Endothelial cell of umbilical vein (primary cell): ENCODE measurements around the gene MYO18A. TPM values are rescaled to one million over a fixed set of nuclear protein-coding genes. Genes with fewer than 3 reads are reported as not detected.

Experiments
- BruUV-seq: library from RNA; stranded (reverse); fragments of 400-500 nt; replicated peaks from 2 replicates; lab custom pipeline; 2021; lab: Mats Ljungman, UMichigan
- CTCF ChIA-PET: fragments of 300-600, 350-600 bp; sonication (Branson Sonifier 250); formaldehyde crosslinking; loops from one replicate; lab custom pipeline; 2021; ENCODE audit warnings: antibody characterized with exemption, inconsistent platforms; lab: Charles Lee
- POLR2A ChIA-PET: fragments of 300-600, 350-600 bp; sonication (Branson Sonifier 250); formaldehyde crosslinking; loops from one replicate; lab custom pipeline; 2021; ENCODE audit warnings: antibody characterized with exemption, inconsistent platforms; lab: Charles Lee
- DNase-seq: peaks from one replicate; pipeline ENCODE4 v3.0.0-alpha.2; 2011; ENCODE audit warnings: low read depth, low spot score
- FAIRE-seq: peaks from 2 replicates; lab custom pipeline; 2011; peaks lifted over from hg19 to GRCh38; lab: Jason Lieb, UNC
- H2AFZ ChIP-seq: 2 replicates; pipeline ENCODE4 v1.6.0; 2012; ENCODE audit warnings: low read depth, low read length, control low read depth, inconsistent platforms
- H3K27ac ChIP-seq: 2 replicates; pipeline ENCODE4 v1.5.1; 2011; ENCODE audit warnings: low read depth, mild to moderate bottlenecking, control low read depth, low read length, moderate library complexity; ENCODE audit not compliant: insufficient read depth
- H3K27me3 ChIP-seq, 2 experiments: 2 replicates each; pipeline versions ENCODE4 v1.6.0 to v1.6.1; 2011; ENCODE audit warnings: low read length in 2 of 2, mixed read lengths in 1 of 2; ENCODE audit not compliant: control insufficient read depth in 2 of 2, insufficient read depth in 2 of 2
- H3K36me3 ChIP-seq, 2 experiments: 2 replicates in 1 of 2; 3 replicates in 1 of 2; pipeline ENCODE4 v1.5.1; 2011; ENCODE audit warnings: low read length in 2 of 2, mild to moderate bottlenecking in 1 of 2, moderate library complexity in 1 of 2; ENCODE audit not compliant: control insufficient read depth in 2 of 2, insufficient read depth in 2 of 2; ENCODE audit errors: extremely low read depth in 1 of 2
- H3K4me1 ChIP-seq: 3 replicates; pipeline ENCODE4 v1.5.1; 2011; ENCODE audit warnings: mild to moderate bottlenecking, low read length; ENCODE audit not compliant: control insufficient read depth, insufficient read depth; ENCODE audit errors: extremely low read depth
- H3K4me2 ChIP-seq: 2 replicates; pipeline ENCODE4 v1.6.1; 2011; ENCODE audit warnings: low read length, control low read depth, mixed read lengths; ENCODE audit not compliant: insufficient read depth
- H3K4me3 ChIP-seq, 3 experiments: fragments of 200-600 bp in 1 of 3; sonication (generic), shearing (Covaris generic) in 1 of 3; replicated peaks in 1 of 3; 2 replicates each; pipeline ENCODE4 v1.5.1; 2011 to 2016; ENCODE audit warnings: control low read depth in 3 of 3, low read length in 3 of 3, mild to moderate bottlenecking in 2 of 3, inconsistent platforms in 1 of 3, low read depth in 1 of 3, moderate library complexity in 1 of 3; ENCODE audit not compliant: insufficient read depth in 1 of 3
- H3K79me2 ChIP-seq: 2 replicates; pipeline ENCODE4 v1.6.0; 2012; ENCODE audit warnings: low read length, inconsistent platforms; ENCODE audit not compliant: control insufficient read depth, insufficient read depth
- H3K9ac ChIP-seq: replicated peaks from 2 replicates; pipeline ENCODE3; 2011; ENCODE audit warnings: low read length, control low read depth; ENCODE audit not compliant: insufficient read depth; ENCODE audit errors: extremely low read depth
- H3K9me1 ChIP-seq: replicated peaks from 3 replicates; pipeline ENCODE4 v1.6.0; 2011; ENCODE audit warnings: mild to moderate bottlenecking, low read length; ENCODE audit not compliant: control insufficient read depth, insufficient read depth; ENCODE audit errors: extremely low read depth
- H3K9me3 ChIP-seq: replicated peaks from 2 replicates; pipeline ENCODE4 v1.5.1; 2012; ENCODE audit warnings: low read length, inconsistent platforms; ENCODE audit not compliant: control insufficient read depth, insufficient read depth
- H4K20me1 ChIP-seq: replicated peaks from 2 replicates; pipeline ENCODE3; 2011; ENCODE audit warnings: mild to moderate bottlenecking, low read length; ENCODE audit not compliant: control insufficient read depth, insufficient read depth; ENCODE audit errors: extremely low read depth
- EZH2 ChIP-seq: IDR thresholded peaks from 2 replicates; pipeline ENCODE4 v1.6.1; 2012; ENCODE audit warnings: borderline replicate concordance, low read depth, mild to moderate bottlenecking, moderate library complexity, low read length, inconsistent platforms; ENCODE audit not compliant: severe bottlenecking
- FOS ChIP-seq: IDR thresholded peaks from 2 replicates; pipeline ENCODE4 v1.6.1; 2011; ENCODE audit warnings: mild to moderate bottlenecking, low read length, moderate library complexity, borderline replicate concordance; ENCODE audit not compliant: insufficient read depth
- GATA2 ChIP-seq: IDR thresholded peaks from 2 replicates; pipeline ENCODE4 v1.7.0; 2011; ENCODE audit warnings: low read depth, mild to moderate bottlenecking, moderate library complexity, mixed read lengths, low read length; ENCODE audit not compliant: insufficient read length, insufficient read depth
- JUN ChIP-seq: IDR thresholded peaks from 2 replicates; pipeline ENCODE4 v1.6.1; 2011; ENCODE audit warnings: borderline replicate concordance, low read depth; ENCODE audit not compliant: insufficient read length, insufficient read depth
- MAX ChIP-seq: IDR thresholded peaks from 2 replicates; pipeline ENCODE4 v1.6.1; 2011; ENCODE audit not compliant: insufficient read depth, insufficient read length
- MYC ChIP-seq: IDR thresholded peaks from one replicate; pipeline ENCODE4 v1.6.1; 2011; ENCODE audit warnings: mild to moderate bottlenecking, low read depth, low read length
- POLR2A ChIP-seq: IDR thresholded peaks from 2 replicates; pipeline ENCODE4 v1.6.1; 2012; ENCODE audit warnings: low read depth, mild to moderate bottlenecking, control low read depth, low read length
- POLR2AphosphoS5 ChIP-seq: IDR thresholded peaks from 2 replicates; pipeline ENCODE4 v1.6.1; 2012; ENCODE audit warnings: low read depth, mild to moderate bottlenecking, control low read depth, low read length, moderate library complexity; ENCODE audit not compliant: insufficient read depth
- dilution Hi-C: fragments of 300-500 bp; cut with MboI; formaldehyde crosslinking; loops from one replicate; pipeline ENCODE4 v1.15.0; 2019; ENCODE audit warnings: low sequenced_read_pairs; ENCODE audit not compliant: extremely low pct_ligation_motif_present
- intact Hi-C: fragments of 100-400 bp; cut with micrococcal nuclease; formaldehyde crosslinking; loops from one replicate; pipeline ENCODE4 v1.10.0; 2022
- polyA plus RNA-seq, 4 experiments: library from polyadenylated mRNA; depleted of rRNA in 3 of 4; stranded (reverse) in 3 of 4; unstranded in 1 of 4; fragments of >200 nt; gene quantifications; 2 replicates each; pipeline versions ENCODE4 v1.2.1 to v1.2.3, GENCODE V29; 2011 to 2012; ENCODE audit warnings: missing spikeins in 1 of 4
- total RNA-seq: library from RNA; stranded (reverse); gene quantifications from 2 replicates; pipeline ENCODE4 v1.2.3, GENCODE V29; 2021
- TF ChIP-seq, protein P1 (sequence below), 2 donors: IDR thresholded peaks; 1 replicate in 1 of 2; 2 replicates in 1 of 2; pipeline ENCODE4 v1.5.1; 2011; ENCODE audit warnings: low read length in 2 of 2, mild to moderate bottlenecking in 2 of 2, moderate library complexity in 2 of 2, control low read depth in 1 of 2, inconsistent platforms in 1 of 2, low read depth in 1 of 2; ENCODE audit not compliant: insufficient read depth in 1 of 2; ENCODE audit errors: extremely low read depth in 1 of 2

Gene MYO18A
- total and polyA plus RNA-seq, 2 donors (not counting 3 experiments of a cell fraction or from before 2014, with no cell fraction given), result 3.9 to 28.3 TPM

DNA sequence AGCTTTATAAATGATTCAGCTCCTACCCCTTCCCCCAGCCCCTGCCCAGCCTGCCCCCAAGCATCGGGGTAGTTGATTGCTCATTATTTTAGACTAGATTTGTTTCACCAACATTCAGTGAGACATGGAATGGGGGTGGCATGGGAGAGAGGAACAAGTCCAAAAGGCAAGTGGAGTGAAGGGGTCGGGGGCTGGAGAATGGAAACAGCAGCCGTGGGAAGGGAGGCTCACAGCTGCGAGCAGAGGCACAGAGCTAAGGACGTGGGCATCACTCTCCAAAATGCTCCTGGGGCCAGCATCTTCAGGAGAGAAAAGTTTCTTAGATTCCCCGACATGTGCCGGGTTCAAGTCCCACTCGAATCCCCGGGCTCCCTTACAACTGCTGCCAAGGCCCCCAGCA, 118.0 kb downstream of the MYO18A start:
- Histone ChIP-seq H3K79me2 (no peaks in the 10 kb centered on the region), H3K4me3 (no peak overlapping the region), H3K9me1 (no peaks in the 10 kb centered on the region), H3K9me3 (no peaks in the 10 kb centered on the region), H2AFZ (no peak overlapping the region), H3K4me2 (no peak overlapping the region), H3K9ac (no peak overlapping the region), H3K27ac (no peak overlapping the region), H3K4me1 (no peaks in the 10 kb centered on the region), H3K27me3 (peaks cover 0 to 7% of the 10 kb centered on the region in 2 experiments), H3K36me3 (no peaks in the 10 kb centered on the region), H4K20me1 (no peaks in the 10 kb centered on the region)
- dilution Hi-C loops, result no loop called here
- intact Hi-C loops, result no loop called here
- TF ChIP-seq MAX, result no peak
- no peak for TF ChIP-seq MYC
- TF ChIP-seq FOS, result no peak
- TF ChIP-seq JUN, result no peak
- TF ChIP-seq POLR2AphosphoS5, result no peak
- TF ChIP-seq GATA2, result no peak
- no peak for TF ChIP-seq POLR2A
- TF ChIP-seq, protein P1, sequence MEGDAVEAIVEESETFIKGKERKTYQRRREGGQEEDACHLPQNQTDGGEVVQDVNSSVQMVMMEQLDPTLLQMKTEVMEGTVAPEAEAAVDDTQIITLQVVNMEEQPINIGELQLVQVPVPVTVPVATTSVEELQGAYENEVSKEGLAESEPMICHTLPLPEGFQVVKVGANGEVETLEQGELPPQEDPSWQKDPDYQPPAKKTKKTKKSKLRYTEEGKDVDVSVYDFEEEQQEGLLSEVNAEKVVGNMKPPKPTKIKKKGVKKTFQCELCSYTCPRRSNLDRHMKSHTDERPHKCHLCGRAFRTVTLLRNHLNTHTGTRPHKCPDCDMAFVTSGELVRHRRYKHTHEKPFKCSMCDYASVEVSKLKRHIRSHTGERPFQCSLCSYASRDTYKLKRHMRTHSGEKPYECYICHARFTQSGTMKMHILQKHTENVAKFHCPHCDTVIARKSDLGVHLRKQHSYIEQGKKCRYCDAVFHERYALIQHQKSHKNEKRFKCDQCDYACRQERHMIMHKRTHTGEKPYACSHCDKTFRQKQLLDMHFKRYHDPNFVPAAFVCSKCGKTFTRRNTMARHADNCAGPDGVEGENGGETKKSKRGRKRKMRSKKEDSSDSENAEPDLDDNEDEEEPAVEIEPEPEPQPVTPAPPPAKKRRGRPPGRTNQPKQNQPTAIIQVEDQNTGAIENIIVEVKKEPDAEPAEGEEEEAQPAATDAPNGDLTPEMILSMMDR (IDR thresholded peaks at IDR 0.05; ENCODE audit: extremely low read depth in 1 of 2, insufficient read depth in 1 of 2, low read depth in 1 of 2, low read length in 2 of 2), result no peak
- TF ChIP-seq EZH2, result no peak
- ChIA-PET POLR2A (interaction anchor here (0.7 kb wide), 1 partner anchor 265 kb away, joined by 3 read pairs; no protein-coding TSS in a partner anchor), CTCF (interaction anchor here (1.1 to 3.0 kb wide), 4 partner anchors 50 to 109 kb away, joined by 3 to 13 read pairs (median 6); no protein-coding TSS in a partner anchor)
- no TSS peak for BruUV-seq
- DNase-seq (no peak), FAIRE-seq (no peak)
